Body of pancreas (tissue), 4 donors: ENCODE measurements around the gene CMTM5. TPM values are rescaled to one million over a fixed set of nuclear protein-coding genes. Genes with fewer than 3 reads are reported as not detected.

Experiments
- ATAC-seq: fragments of 150-250 bp; one replicate; pipeline ENCODE4 v1.9.1; 2016
- DNase-seq, 4 donors: peaks; one replicate each; pipeline ENCODE4 v3.0.0-alpha.2; 2019
- H3K27ac ChIP-seq, 4 donors: fragments of 200-600 bp; sonication (generic); 1 replicate in 3 of 4; 2 replicates in 1 of 4; pipeline versions ENCODE4 v1.5.1 to v1.6.1; 2016 to 2019; ENCODE audit warnings: mild to moderate bottlenecking in 1 of 4, mixed read lengths in 1 of 4, moderate library complexity in 1 of 4
- H3K27me3 ChIP-seq, 2 donors: fragments of 200-600 bp; sonication (generic); one replicate each; pipeline ENCODE4 v1.6.0; 2016; ENCODE audit warnings: mild to moderate bottlenecking in 1 of 2
- H3K36me3 ChIP-seq, 2 donors: fragments of 200-600 bp; sonication (generic); replicated peaks in 1 of 2; 2 replicates each; pipeline ENCODE4 v1.5.1; 2016; ENCODE audit warnings: low read depth in 2 of 2; ENCODE audit not compliant: insufficient read depth in 1 of 2
- H3K4me1 ChIP-seq: fragments of 200-600 bp; sonication (generic); one replicate; pipeline ENCODE4 v1.6.0; 2016
- H3K4me3 ChIP-seq, 2 donors: fragments of 200-600 bp; sonication (generic); 1 replicate in 1 of 2; 2 replicates in 1 of 2; pipeline ENCODE4 v1.5.1; 2016 to 2019
- H3K9me3 ChIP-seq, 3 donors: fragments of 200-600 bp; sonication (generic); 1 replicate in 2 of 3; 2 replicates in 1 of 3; pipeline ENCODE4 v1.5.1; 2016
- CTCF ChIP-seq, 7 experiments: fragments of 450-650 bp in 4 of 7; fragments of 200-600 bp in 3 of 7; sonication (generic) in 3 of 7; IDR thresholded peaks; one replicate each; pipeline ENCODE4 v1.5.1; 2016 to 2019; ENCODE audit warnings: antibody characterized with exemption in 7 of 7
- POLR2A ChIP-seq, 3 donors: fragments of 450-650 bp; IDR thresholded peaks; one replicate each; pipeline ENCODE4 v1.6.1; 2016; ENCODE audit warnings: antibody characterized with exemption in 3 of 3, mild to moderate bottlenecking in 2 of 3
- WGBS, 2 donors: methylation state at CpG; one replicate each; pipeline ENCODE4 v1.1.5; 2017; 5-methylcytosine and 5-hydroxymethylcytosine counted together
- intact Hi-C: fragments of 100-400 bp; cut with DNase I; formaldehyde crosslinking; loops from one replicate; pipeline ENCODE4 v1.15.1; 2023
- total RNA-seq, 2 donors: library from RNA; depleted of rRNA; stranded (reverse); fragments of >200 nt; gene quantifications; one replicate each; pipeline ENCODE4 v1.1.0, GENCODE V29; 2016

CMTM5 gene
- total RNA-seq, 2 donors from 2014 or later, result not detected

- ATAC-seq (no peak), DNase-seq (no peak)
- Histone ChIP-seq H3K36me3 (no peaks in the 10 kb centered on the region), H3K4me3 (no peak overlapping the region), H3K27me3 (no peaks in the 10 kb centered on the region), H3K4me1 (no peaks in the 10 kb centered on the region), H3K27ac (no peak overlapping the region), H3K9me3 (no peaks in the 10 kb centered on the region)
- TF ChIP-seq POLR2A (IDR thresholded peaks at IDR 0.05) (no peak), CTCF (IDR thresholded peaks at IDR 0.05) (no peak)
- intact Hi-C loops, result no loop called here
- 77 to 91% methylated on average over 4 to 13 of the region's 13 CpGs for WGBS, 2 donors
These were observed 28.7 kb downstream of the CMTM5 start for GRCh38 chr14:23405516-23406025.

GRCh38 chr14:23406244-23406643 is 29.4 kb downstream of the CMTM5 start:
- WGBS, 2 donors, result 59 to 76% methylated on average over 2 to 4 of the region's 4 CpGs
- TF ChIP-seq CTCF (IDR thresholded peaks at IDR 0.05), result no peak
- Histone ChIP-seq H3K4me3 (no peak overlapping the region), H3K27me3 (no peaks in the 10 kb centered on the region), H3K36me3 (no peaks in the 10 kb centered on the region), H3K27ac (no peak overlapping the region), H3K9me3 (no peaks in the 10 kb centered on the region), H3K4me1 (no peaks in the 10 kb centered on the region)
- DNase-seq (no peak), ATAC-seq (no peak)
- intact Hi-C loops, result no loop called here

DNA sequence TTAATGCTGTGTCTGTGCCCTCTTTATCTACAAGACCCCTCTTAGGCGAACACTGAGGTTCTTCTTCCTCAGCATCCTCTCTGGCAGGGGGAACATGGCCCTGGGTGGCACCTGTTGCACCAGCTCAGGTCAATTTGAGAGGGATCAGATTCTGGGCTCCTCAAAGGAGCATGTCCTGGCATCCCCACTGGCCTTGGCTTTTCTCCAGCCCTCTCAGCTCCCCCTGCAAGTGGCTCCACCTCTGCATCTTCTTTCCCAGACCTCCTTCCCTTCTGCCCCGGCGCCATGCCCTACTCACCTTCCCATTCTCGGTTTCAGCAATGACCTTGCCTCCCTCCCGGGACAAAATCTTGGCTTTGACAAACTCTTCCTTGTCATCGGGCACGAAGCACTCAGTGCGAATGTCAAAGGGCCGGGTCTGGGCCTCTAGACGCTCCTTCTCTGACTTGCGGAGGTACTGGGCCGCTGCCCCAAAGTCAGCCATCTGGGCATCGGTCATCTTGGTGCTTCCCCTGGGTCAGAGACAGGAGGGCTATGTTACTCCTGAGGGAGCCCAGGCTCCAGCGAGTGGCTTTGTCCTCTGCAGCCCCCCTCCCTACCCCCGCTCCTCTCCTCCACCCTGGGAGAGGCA is 30.0 kb downstream of the CMTM5 start:
- TF ChIP-seq CTCF (IDR thresholded peaks at IDR 0.05) (no peak), POLR2A (IDR thresholded peaks at IDR 0.05) (no peak)
- intact Hi-C loops, result no loop called here
- ATAC-seq (no peak), DNase-seq (no peak)
- Histone ChIP-seq H3K4me1 (no peaks in the 10 kb centered on the region), H3K9me3 (no peaks in the 10 kb centered on the region), H3K27me3 (no peaks in the 10 kb centered on the region), H3K36me3 (no peaks in the 10 kb centered on the region), H3K27ac (no peak overlapping the region), H3K4me3 (no peak overlapping the region)
- WGBS, 2 donors, result 74 to 75% methylated on average over 14 to 15 of the region's 15 CpGs

GRCh38 chr14:23407516-23408306 is 30.9 kb downstream of the CMTM5 start, which contains the start of gene MYH6:
Gene MYH6, minus strand, starts transcription at chr14:23408273. Its CDS starts 1,050 bp downstream, at chr14:23407223.
- 63 to 66% methylated on average over 15 of the region's 15 CpGs for WGBS, 2 donors
- no peak within 1 kb of the TSS for H3K27ac ChIP-seq
- intact Hi-C loops, result no loop called here
- H3K36me3 ChIP-seq, result no peaks in the 10 kb centered on the region
- no peak for TF ChIP-seq CTCF (IDR thresholded peaks at IDR 0.05)
- ATAC-seq, result no peak
- H3K4me1 ChIP-seq, result no peaks in the 10 kb centered on the region
- H3K9me3 ChIP-seq, result no peaks in the 10 kb centered on the region
- no peaks in the 10 kb centered on the region for H3K27me3 ChIP-seq
- no peak for DNase-seq
- H3K4me3 ChIP-seq, result no peak within 1 kb of the TSS
